ENCODE data around the gene CTNNBL1.

Gene CTNNBL1

DNA sequence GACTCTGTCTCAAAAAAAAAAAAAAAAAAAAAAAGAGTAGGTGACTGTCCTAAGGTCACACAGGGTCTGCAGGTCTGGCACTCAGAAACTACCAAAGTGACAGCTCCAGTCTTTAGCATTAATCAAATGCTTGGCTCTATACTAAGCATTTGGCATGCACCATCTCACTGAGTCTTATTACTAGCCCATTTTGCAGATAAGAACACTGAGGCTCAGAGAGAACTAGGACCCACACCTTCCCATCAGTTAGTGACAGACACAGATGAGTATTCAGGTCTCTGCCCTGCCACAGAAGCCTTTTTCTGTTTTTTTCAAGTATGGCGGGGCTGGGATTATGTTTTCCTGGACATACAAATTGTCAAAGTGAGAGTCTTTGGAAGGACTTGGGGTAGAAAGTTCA, 186.0 kb downstream of the CTNNBL1 start:
- no peak for DNase-seq (ENCODE audit: low spot score)

DNA sequence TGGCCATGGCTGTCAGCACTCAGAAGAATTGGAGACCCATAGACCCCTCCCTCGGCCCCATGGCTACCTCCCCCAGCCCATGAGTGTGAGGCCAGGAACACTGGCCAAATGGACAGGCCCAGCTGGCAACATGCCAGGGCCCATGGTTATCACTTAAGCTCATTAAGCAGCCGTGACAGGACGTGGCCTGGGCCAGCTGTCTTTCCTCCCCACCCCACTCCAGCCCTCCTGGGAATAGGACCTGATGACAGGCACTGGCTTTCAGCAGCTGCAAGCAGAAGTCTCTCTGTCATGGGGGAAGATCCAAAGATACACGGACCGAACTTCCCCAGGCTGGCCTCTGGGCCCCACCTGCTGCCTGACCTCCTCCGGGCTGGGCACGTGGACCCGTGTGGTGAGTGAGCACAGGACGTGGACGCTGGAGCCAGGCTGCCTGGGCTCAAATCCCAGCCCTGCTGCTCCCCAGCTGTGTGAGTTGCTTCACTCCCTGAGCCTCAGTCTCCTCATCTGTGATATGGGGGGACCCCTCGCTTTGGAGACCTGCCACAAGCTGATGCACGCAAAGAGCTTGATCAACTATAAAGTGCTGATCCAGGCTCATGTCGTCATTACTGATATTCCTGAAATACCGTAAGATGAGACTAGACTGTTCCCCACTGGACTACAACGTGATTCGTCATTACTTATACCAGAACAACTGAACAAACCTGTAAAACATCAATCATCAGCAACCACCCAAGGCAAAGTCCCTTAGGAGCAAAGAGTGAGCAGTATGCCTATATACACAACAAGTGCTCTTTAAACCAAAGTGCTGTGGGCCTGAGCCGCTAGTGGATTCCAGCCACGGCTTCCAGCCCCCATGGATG, 187.1 kb downstream of the CTNNBL1 start:
- no peak for DNase-seq (ENCODE audit: low spot score)

DNA sequence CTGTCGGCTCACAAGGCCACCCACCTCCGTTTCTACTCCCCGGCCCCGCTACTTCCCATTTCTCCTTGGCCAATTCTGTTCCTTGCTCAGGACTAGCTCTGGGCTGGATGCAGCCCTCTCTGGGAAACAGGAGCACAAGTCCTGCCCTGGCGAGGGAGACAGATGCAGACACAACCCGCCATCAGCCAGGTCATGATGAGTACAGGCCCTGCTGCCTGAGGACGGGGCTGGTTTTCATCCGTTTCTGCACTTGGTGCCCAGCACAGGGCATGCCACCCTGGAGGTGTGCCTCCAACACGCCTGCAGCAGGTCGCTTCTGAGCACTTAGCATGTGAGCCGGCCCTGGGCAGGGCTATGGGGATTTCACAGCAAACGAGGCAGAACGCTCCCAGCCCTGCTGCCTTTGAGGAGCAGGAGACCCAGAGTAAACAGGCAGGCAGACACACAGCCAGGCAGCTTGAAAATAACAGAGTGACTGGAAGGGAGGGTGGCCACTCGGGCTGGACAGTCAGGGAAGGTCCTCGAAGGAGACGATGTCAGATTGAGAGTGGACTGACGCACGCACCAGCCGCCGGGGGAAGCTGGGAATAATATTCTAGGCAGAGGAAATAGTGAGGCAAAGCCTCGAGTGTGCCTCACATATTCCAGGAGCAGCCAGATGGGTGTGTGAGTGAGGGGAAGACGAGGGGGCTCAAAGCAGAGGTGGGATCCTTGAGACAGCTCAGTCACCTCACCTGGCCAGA, 187.9 kb downstream of the CTNNBL1 start:
- no peak for DNase-seq (ENCODE audit: low spot score)

DNA sequence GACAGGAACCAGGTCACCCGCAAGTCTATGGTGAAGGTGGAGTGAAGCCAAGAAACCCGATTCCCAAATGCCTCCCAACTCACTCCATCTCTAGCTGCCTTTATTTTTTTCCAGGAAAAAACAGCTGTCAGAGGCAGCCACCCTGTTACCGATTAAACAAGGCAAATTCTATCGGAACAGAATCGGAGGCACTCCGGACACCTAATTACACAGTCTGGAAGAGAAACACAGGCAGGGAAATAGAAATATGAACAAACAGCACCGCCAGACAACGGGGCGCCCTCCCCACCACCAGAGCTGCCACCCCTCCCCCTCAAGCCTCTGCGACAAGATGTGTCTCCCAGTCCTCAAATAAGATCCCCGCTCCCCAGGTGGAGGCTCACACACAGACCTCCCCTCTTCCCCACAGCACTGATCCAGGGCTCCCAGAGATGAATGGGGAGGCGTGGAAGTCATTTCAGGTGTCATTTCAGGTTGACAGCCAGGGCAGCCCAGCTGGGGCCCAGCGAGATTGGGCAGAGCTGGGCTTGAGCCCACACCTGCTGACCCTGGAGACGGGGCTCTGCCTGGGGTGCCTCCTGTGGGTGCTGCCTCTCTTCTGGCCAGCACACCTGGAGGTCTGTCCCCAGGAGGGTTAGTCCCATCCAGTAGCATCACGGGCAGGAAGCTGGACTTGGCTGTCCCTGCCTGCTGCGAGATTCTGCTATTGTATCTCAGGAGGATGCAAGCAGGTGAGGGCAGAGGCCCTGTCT, 189.3 kb downstream of the CTNNBL1 start:
- no peak for DNase-seq (ENCODE audit: low spot score)

DNA sequence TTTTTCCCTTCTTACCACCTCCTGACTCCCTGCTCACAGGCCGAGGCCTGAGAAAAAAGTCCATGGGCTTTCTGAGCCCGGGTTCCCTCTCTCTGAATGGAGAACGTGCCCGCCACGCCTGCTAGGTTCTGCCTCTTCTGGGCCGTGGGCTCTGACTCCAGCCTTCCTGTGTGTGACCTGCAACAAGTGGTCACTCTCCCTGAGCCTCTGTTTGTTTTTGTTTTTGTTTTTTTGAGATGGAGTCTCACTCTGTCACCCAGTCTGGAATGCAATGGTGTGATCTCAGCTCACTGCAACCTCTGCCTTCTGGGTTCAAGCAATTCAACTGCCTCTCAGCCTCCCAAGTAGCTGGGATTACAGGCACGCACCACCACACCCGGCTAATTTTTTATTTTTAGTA, 191.2 kb downstream of the CTNNBL1 start:
- DNase-seq (ENCODE audit: low spot score): no peak

DNA sequence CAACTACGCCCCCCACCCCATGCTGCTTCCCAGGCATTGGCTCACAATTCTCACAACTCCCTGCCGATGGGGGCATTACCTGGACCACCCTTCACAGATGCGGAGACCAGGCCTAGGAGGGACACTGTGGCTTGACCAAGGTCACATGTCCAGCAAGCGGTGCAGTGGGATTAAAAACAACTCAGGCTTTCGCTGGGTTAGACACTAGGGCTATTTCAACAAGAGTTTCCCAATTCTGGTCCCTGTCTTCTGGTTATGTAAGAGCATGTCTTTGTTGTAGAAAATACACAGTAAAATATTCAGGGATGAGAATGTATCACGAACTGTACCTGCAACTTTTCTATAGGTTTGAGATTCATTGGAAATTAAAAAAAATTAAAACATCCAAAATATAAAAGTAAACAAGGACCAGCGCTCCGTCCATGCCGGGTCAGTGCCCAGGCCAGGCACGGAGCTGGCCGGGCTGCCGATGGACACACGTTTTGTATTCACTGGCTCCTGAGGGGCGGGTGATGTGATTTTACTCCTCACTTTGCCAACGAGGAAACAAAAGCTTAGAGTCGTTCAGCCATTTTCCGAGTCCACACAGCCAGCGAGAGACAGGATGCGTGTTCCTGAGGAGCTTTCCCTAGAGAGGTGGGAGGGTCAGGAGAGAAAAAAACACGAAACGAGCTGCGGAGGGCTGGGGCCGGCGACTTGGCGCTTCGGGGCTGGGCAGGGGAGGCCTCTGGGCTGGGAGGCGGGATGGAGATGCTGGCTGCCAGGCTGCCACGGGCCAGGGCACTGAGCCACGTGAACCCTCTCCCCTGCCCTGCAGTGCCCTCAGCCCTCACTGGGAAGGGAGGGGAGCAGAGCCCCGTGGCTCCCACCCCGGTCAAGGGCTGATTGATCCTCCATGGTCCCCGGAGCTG, 192.0 kb downstream of the CTNNBL1 start:
- DNase-seq (ENCODE audit: low spot score): no peak

DNA sequence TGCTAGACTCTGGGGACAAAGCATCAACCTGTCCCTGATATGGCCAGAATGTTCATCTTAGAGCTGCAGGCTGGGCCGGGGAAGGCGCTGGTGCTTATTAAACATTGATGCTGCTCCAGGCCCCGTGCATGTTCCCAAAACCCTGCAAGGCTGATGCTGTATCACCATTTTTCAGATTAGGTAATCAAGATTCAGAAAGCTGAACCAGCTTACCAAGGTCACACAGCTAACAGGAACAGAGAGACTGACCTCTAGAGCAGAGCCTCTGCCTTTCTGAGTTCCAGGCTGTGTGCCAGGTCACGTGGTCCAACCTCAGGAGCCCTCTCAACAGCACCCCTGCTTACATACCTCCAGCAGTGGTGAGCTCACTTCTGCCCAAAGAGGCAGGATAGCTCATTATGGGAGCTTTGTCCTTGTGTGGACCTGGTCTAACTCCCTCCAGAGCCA, 193.0 kb downstream of the CTNNBL1 start:
- no peak for DNase-seq (ENCODE audit: low spot score)

DNA sequence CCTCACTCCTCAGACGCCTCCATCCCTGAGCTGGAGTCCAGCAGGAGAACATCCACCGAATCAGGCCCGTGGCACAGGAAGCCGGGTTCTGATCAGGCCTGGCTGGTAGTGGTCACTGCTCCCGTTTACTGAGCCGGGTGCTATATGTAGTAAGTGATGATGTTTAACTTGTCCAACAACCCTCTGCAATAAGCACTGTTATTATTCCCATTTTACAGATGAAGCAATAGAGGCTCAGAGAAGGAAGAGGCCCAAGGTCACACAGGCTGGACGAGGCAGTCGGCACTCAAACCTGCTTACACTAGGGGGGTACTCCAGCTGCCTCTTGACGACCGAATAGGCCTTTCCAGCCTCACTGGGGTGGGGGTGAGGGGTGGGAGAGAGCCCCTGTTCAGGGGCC, 194.8 kb downstream of the CTNNBL1 start:
- no peak for DNase-seq (ENCODE audit: low spot score)

DNA sequence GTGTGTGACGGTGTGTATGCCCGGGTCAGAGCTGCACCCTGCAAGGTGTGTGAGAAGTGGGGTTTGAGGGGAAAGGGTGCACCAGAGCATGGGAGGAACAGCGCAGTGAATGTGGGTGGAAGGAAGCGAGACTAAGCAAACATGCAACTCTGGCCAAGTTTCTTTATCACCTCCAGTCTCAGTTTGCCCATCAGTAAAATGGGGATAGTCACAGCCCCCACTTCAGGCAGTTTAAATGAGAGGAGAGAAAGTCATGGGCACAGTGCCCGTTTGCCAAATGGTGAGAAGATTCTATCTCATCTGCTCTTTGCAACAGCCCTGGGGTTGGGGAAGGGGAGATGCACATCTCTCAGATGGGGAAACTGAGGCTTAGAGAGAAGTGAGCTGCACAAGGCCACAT, 196.3 kb downstream of the CTNNBL1 start:
- no peak for DNase-seq (ENCODE audit: low spot score)

DNA sequence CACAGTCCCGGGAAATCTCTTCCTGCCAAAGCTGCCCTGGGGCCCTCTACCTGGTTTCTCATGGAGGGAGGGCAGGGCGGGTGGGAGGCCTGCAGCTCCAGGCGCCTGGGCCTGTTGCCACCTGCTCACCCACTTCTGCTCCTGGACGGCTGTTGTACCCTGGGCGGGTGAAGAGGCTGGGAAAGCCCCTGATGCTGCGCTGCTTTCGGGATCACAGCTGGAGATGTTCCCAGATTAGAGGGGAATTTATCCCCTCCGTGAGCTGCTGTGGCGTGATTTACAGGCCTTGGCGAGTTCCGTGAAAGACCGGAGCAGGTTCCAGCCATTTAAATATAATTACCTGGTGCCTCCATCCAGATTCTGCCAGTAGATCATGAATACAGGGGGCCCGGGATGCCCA, 196.8 kb downstream of the CTNNBL1 start:
- no peak for DNase-seq (ENCODE audit: low spot score)

DNA sequence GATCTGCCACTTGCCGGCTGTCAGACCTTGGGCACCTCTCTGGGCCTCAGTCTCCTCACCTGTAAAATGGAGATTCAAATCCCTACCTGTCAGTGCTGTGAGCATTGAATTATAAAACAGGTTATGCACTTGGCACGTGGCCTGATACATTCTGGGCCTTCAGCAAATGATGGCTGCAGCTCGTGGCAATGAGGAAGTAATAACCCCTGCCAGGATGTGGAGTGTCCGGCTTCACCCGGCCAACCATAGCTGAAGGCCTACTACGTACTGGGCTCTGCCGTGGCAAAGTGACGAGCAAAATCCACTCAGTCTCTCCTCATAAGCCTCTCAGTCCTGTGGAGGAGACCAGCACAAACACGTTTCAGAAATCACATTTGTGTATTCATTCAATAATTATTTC, 198.2 kb downstream of the CTNNBL1 start:
- no peak for DNase-seq (ENCODE audit: low spot score)

DNA sequence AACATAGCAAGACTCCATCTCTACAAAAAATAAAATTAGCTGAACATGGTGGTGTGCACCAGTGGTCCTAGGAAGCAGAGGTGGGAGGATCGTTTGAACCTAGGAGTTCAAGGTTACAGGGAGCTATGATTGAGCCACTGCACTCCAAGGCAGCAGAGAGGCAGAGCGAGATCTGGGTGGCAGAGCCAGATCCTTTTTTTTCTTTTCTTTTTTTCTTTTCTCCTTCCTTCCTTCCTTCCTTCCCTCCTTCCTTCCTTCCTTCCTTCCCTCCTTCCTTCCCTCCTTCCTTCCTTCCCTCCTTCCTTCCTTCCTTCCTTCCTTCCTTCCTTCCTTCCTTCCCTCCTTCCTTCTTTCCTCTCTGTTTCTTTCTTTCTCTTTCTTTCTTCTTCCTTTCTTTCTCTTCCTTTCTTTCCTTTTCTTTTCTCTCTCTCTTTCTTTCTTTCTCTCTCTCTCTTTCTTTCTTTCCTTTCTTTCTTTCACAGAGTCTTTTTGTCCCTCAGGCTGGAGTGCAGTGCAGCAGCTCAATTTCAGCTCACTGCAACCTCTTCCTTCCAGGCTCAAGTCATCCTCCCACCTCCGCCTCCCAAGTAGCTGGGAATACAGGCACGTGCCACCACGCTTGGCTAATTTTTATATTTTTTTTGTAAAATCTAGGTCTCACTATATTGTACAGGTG, 199.9 kb downstream of the CTNNBL1 start:
- DNase-seq (ENCODE audit: low spot score): no peak

DNA sequence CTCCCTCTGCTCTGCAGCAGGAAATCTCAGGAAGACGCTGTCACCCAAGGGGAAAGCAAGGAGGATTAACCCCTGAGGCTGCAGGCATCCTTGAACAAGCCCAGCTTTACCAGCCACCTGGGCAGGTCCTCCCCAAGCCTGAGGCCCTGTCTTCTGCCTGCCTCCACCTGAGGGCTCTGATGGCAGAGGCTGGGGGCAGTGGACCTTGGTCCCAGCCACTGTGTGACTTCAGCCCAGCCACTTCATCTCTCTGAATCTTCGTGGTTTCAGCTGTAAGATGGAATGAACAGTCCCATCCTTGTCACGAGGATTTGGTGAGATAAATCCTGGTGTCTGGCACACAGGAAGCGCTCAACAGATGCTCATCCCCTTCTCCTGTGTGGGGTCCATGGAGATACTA, 200.6 kb downstream of the CTNNBL1 start:
- no peak for DNase-seq (ENCODE audit: low spot score)

DNA sequence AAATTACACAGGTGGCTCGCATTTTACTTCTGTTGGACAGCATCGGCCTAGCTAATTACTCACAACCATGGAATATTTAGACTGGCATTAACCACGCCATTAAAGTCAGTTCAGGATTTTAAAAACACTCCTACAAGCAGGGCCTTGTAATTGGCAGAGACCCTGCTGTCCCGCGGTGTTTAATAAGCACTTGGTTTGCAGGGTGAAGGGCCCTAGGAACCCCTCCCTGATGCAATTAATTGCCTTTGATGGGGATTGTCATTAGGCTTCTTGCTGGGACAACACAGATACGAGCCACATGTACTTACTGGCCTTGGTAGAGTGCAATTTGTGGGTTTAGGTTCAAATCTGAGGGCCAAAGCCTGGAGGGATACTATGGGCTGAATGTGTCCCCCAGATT, 201.3 kb downstream of the CTNNBL1 start:
- no peak for DNase-seq (ENCODE audit: low spot score)

DNA sequence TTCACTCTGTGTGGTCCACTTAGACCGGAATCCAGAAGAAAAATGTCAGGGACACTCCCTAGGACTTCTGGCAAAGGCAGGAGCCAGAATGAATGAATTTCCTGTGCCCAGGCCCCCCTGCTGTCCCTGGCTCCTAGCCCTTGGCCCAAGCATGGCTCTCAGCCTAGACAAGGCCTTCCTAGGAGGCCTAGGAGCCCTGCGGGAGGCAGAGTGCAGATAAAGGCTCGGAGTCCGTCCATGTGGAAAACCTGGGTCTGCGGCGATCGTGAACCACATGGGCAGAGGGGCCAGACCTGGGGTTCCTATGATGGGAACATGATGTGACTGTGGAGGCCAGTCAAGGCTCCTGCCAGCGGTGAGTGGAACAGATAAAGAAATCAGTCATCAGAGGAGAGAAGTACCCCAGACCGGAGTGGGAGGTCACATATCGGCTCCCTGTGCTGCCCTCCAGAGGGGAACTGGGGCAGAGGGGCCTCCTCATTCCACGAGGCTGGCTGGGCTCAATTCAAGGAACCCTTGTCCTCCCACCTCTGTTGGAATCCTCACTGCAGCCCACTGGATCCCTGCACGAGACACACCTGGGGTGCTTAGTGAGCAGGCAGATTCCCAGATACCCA, 203.2 kb downstream of the CTNNBL1 start:
- peak; percentile 69 for DNase-seq (ENCODE audit: low spot score)

DNA sequence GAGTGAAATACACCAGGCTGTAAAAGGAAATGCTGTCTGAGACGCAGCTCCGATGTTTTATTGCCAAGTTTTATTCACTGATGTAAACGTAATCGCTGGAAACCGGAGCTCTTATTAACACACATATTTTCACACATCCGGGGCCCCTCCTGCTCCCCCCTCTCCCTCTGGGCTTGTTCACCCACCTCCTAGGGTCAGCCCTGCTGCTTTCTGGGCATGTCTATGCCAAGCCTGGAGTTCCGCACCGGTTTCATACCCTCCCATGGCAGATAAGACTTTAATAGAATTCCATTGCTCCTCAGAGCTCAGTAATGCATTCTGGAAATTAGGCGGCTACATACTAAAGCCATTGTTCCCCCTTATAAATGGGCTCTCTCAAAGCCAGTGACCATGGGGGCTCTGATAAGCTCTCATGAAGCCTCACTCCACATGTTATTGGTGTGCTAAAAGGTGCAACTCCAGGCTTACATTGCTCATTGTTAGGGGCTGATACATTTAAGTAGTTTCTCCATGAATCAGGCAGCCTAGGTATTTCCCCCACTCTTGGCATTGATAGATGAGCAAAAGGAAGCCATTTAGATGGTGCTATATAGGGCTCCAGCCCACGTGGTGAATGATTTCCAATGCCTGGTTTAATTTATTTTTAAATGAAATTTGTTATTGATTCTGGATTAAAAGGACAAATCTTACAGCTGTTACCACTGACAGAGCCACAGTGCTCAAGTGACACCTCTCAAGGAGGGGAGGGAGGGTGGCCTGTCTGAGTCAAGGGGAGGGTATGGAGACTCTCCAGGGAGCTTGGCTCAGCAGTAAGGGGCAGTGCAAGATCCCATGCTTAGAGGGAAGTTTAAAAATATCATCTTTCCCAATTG, 204.6 kb downstream of the CTNNBL1 start:
- DNase-seq (ENCODE audit: low spot score): no peak

DNA sequence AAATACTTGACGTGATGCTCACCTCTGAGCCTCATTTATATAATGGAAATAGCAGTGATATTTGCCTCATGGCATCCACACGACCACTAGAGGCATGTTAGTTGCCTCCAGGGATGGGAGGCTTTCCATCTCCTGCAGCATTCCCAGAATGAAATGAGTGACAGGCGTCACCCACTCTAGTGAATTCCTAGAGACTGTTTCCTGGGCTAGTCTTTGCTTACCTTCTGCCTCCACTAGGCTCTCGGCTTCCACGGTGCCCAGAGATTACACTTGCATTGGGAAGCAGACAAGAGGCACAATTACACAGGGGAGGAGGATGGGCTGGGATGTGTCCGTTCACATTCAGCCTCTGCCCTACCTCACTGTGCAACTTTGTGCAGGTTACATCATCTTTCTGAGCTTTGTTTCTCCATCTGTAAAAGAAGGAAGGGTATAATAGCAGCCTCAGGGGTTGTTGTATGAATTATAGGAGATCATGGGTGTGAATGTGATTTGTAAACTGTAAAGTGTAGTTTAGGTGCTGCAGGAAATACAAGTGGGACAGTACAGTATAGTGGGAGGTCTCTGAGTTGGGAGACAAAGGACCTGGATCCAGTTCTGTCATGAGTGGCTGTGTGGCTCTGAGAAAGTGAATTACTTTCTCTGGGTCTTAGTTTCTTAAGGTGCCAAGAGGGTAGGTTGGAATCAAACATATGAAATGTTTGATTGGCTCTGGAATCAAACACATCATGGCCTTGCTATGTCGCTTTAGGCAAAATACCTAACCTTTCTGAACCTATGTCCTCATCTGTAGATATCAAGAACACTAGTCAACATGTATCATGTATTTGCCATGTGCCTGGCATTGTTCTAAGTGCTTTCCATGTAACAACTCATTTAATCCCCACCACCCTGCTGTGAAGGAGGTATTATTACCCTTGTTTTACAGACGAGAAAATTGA, 205.5 kb downstream of the CTNNBL1 start:
- DNase-seq (ENCODE audit: low spot score): no peak

DNA sequence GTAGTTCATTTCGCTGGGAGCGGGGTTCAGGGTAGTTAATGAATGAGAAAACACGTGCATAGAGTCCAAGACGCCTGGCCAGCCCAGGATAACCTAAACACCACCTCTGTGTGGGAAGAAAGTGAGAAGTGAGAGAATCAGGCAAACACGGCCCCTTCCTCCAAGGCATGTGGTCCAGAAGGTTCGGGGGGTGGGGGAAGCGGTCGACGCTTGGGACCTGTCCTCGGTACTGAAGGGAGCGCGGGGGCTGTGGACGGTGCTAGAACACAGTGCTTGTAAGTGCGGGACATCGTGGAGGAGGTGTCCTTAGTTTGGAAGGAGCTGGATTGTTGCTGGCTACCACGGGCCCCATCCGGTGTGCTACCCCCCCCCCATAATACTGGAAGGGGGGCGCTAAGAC, 207.4 kb downstream of the CTNNBL1 start:
- DNase-seq (ENCODE audit: low spot score): peak; percentile 82

Measured in iPS-NIHi11 (cell line).